ENCODE data around the gene SKIC8. TPM values are rescaled to one million over a fixed set of nuclear protein-coding genes. Genes with fewer than 3 reads are reported as not detected.

The SKIC8 gene
- total RNA-seq, 1 donor from 2014 or later = 43.9 TPM

DNA sequence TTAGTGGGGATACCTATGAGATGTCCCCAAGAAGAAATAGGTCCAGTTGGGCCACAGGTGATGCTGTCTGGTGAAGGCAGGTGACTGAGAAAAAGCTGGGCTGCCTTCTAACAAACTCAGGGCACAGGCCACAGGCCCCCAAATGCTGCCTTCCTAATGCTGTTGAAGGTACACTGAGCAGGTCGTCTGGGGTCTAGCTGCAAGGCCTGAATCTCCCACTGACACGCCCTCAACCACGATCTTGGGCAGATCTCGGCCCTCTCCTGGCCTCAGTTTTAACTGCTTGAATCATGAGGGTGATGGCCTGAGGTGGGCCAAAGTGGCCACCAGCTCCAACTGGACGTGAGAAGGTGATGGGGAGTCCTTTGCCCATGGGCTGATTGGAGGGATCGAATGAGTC is 62.9 kb downstream of the SKIC8 start:
- no peaks in the 10 kb centered on the region for H3K36me3 Mint-ChIP-seq (ENCODE audit: unreplicated experiment)
- no peak overlapping the region for H3K27ac Mint-ChIP-seq (ENCODE audit: unreplicated experiment)

GRCh38 chr15:78234515-78235040 is 64.8 kb downstream of the SKIC8 start, which contains the start of gene ACSBG1:
Gene ACSBG1 (minus strand): TSS chr15:78234565. CDS start chr15:78234501, 64 bp downstream.
- TF ChIP-seq CTCF (IDR thresholded peaks at IDR 0.05; ENCODE audit: partially characterized antibody, unreplicated experiment) = no peak
- peaks cover 2% of the 10 kb centered on the region for H3K9me3 Mint-ChIP-seq (ENCODE audit: unreplicated experiment)
- no peak within 1 kb of the TSS for H3K27ac Mint-ChIP-seq (ENCODE audit: unreplicated experiment)
- no peak for DNase-seq
- no peaks in the 10 kb centered on the region for H3K36me3 Mint-ChIP-seq (ENCODE audit: unreplicated experiment)
- H3K4me1 Mint-ChIP-seq (ENCODE audit: low read depth, unreplicated experiment) = peaks cover 4% of the 10 kb centered on the region
- peak within 1 kb of the TSS; percentile 20 for H3K4me3 Mint-ChIP-seq (ENCODE audit: unreplicated experiment)
- H3K27me3 Mint-ChIP-seq (ENCODE audit: unreplicated experiment) = peaks cover 9% of the 10 kb centered on the region

More for the DNA sequence above, 62.9 kb downstream of the SKIC8 start:
- Mint-ChIP-seq H3K4me3 (ENCODE audit: unreplicated experiment) (no peak overlapping the region), H3K27me3 (ENCODE audit: unreplicated experiment) (peaks cover 9% of the 10 kb centered on the region), H3K4me1 (ENCODE audit: low read depth, unreplicated experiment) (peaks cover 4% of the 10 kb centered on the region), H3K9me3 (ENCODE audit: unreplicated experiment) (peaks cover 4% of the 10 kb centered on the region)
- TF ChIP-seq CTCF (IDR thresholded peaks at IDR 0.05; ENCODE audit: partially characterized antibody, unreplicated experiment) = no peak
- DNase-seq = no peak

DNA sequence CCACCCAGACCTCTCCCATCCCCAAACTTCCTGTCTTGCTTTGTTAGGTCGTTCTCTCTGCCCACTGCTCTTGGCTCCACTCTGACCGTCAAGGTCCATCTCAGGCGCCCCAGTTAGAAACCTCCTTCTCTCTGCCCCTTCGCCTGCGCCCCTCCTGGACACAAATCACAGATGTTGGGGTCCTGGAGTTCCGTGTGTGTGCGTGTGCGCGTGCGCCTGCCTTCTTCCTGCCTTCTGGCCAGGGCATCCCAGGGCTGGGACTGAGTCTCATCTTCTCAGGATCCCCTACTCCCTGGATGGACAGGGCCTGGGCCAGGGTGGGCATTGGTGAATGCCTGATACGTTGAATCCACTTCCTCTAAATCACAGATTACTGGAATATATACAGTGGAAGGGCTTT is 65.9 kb downstream of the SKIC8 start:
- peak overlapping the region; percentile 20 for H3K4me3 Mint-ChIP-seq (ENCODE audit: unreplicated experiment)
- peaks cover 9% of the 10 kb centered on the region for H3K27me3 Mint-ChIP-seq (ENCODE audit: unreplicated experiment)
- H3K36me3 Mint-ChIP-seq (ENCODE audit: unreplicated experiment) = no peaks in the 10 kb centered on the region
- H3K4me1 Mint-ChIP-seq (ENCODE audit: low read depth, unreplicated experiment) = peaks cover 4% of the 10 kb centered on the region
- no peak overlapping the region for H3K27ac Mint-ChIP-seq (ENCODE audit: unreplicated experiment)
- H3K9me3 Mint-ChIP-seq (ENCODE audit: unreplicated experiment) = peaks cover 2% of the 10 kb centered on the region
- DNase-seq = no peak
- no peak for TF ChIP-seq CTCF (IDR thresholded peaks at IDR 0.05; ENCODE audit: partially characterized antibody, unreplicated experiment)

Other genes starting within 250 kb of the SKIC8 start
- 45.3 TPM for gene TBC1D2B, start 221.9 kb downstream of the SKIC8 start, total RNA-seq (ENCODE audit: unreplicated experiment)
- gene SH2D7, start 207.0 kb downstream of the SKIC8 start, total RNA-seq (ENCODE audit: unreplicated experiment) = not detected
- gene CIB2, start 168.2 kb downstream of the SKIC8 start, total RNA-seq (ENCODE audit: unreplicated experiment) = 131 TPM
- gene IDH3A, start 150.2 kb downstream of the SKIC8 start, total RNA-seq (ENCODE audit: unreplicated experiment) = 40.2 TPM
- not detected for gene ACSBG1, start 65.0 kb downstream of the SKIC8 start, total RNA-seq (ENCODE audit: unreplicated experiment)
- 2.4 TPM for gene DNAJA4, start 35.0 kb downstream of the SKIC8 start, total RNA-seq (ENCODE audit: unreplicated experiment)
- 314 TPM for gene CRABP1, start 40.7 kb upstream of the SKIC8 start, total RNA-seq (ENCODE audit: unreplicated experiment)
- 82.4 TPM for gene IREB2, start 138.6 kb upstream of the SKIC8 start, total RNA-seq (ENCODE audit: unreplicated experiment)
- 2.8 TPM for gene HYKK, start 208.0 kb upstream of the SKIC8 start, total RNA-seq (ENCODE audit: unreplicated experiment)
- gene PSMA4, start 240.8 kb upstream of the SKIC8 start, total RNA-seq (ENCODE audit: unreplicated experiment) = 170 TPM